Activated CD4-positive, alpha-beta T cell treated with anti-CD3 and anti-CD28 coated beads, Interleukin-2, Interleukin-4, amounts not matched to agents 100 ng/mL and 50 ng/mL, durations not matched to agents 16 hours and 8 hours (primary cell): ENCODE results near the gene CES1.
A peak's percentile ranks its signal among the peaks of the same experiment; 100 is the strongest.
"Not testable (repeated sequence)": the region's sequence is repeated elsewhere in the genome, so short reads cannot be mapped to it uniquely, and the experiment has no call there.

Experiments
- DNase-seq: peaks from one replicate; pipeline ENCODE4 v3.0.0-alpha.2; 2020; ENCODE audit warnings: low spot score

The CES1 gene

GRCh38 chr16:55790240-55790639, 42.7 kb downstream of the CES1 start:
- DNase-seq = not testable (repeated sequence)

- not testable (repeated sequence) for DNase-seq
Measured at GRCh38 chr16:55782793-55783091, 50.2 kb downstream of the CES1 start.

- not testable (repeated sequence) for DNase-seq
Measured at GRCh38 chr16:55782091-55782792, 50.7 kb downstream of the CES1 start.

GRCh38 chr16:55781456-55781855, 51.4 kb downstream of the CES1 start:
- DNase-seq = not testable (repeated sequence)

- DNase-seq = not testable (repeated sequence)
Measured at GRCh38 chr16:55780095-55780407, 52.8 kb downstream of the CES1 start.

GRCh38 chr16:55779402-55780094, 53.3 kb downstream of the CES1 start:
- no peak for DNase-seq

- DNase-seq = no peak
Measured at GRCh38 chr16:55778757-55779156, 54.1 kb downstream of the CES1 start.

GRCh38 chr16:55775857-55776256, 57.0 kb downstream of the CES1 start:
- no peak for DNase-seq

GRCh38 chr16:55773859-55774549, 58.9 kb downstream of the CES1 start:
- DNase-seq = no peak

- DNase-seq = no peak
Measured at GRCh38 chr16:55765161-55765560, 67.7 kb downstream of the CES1 start.

- DNase-seq = no peak
Measured at GRCh38 chr16:55760310-55761001, 72.4 kb downstream of the CES1 start.

- DNase-seq = not testable (repeated sequence)
Measured at GRCh38 chr16:55759965-55760309, 73.0 kb downstream of the CES1 start.

- not testable (repeated sequence) for DNase-seq
Measured at GRCh38 chr16:55757595-55758527, 75.0 kb downstream of the CES1 start.

- no peak for DNase-seq
Measured at GRCh38 chr16:55756963-55757362, 75.9 kb downstream of the CES1 start.

- no peak for DNase-seq
Measured at GRCh38 chr16:55754056-55754455, 78.8 kb downstream of the CES1 start.

- peak; percentile 60 for DNase-seq
Measured at GRCh38 chr16:55753145-55753631, 79.7 kb downstream of the CES1 start.
